ENCODE results near the gene GTF2I.
"Not testable (repeated sequence)": the region's sequence is repeated elsewhere in the genome, so short reads cannot be mapped to it uniquely, and the experiment has no call there.

The GTF2I gene

DNA sequence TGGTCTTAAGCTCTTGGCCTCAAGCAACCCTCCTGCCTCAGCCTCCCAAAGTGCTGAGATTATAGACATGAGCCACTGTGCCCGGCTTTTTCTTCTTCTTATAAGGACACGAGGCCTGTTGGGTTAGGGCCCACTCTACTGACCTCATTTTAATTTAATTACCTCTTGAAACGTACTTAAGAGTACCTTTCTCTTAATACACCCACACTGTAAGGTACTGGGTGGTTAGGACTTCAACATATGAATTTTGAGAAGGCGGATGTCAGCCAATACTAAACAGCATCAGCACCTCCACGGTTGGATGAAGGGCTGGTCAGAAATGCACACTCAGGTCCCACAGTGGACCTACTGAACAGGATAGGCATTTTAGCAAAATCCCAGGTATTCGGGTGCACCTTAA is 124.2 kb downstream of the GTF2I start:
- DNase-seq = not testable (repeated sequence)

DNA sequence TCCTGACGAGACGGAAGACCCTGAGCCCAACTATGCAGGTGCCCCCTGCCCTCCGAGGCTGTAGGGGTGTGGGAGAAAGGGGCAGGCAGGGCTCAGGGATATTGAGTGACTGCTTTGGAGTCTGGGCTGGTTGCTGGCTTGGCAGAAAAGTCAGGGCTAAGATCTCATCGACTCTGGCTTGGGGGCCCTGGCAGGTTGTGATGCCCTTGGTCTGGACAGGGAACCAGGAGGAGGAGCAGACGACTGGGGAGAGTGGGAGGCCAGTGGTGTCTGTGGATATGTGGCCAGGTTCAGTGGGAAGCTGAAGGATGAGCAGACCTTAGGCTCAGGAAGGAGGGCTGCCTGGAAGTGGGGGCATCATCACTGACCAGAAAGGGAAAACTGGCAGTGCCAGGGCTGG is 126.1 kb downstream of the GTF2I start:
- DNase-seq = not testable (repeated sequence)

- peak; percentile 97 for DNase-seq
Measured at GRCh38 chr7:74788369-74789150, 131.0 kb downstream of the GTF2I start.

DNA sequence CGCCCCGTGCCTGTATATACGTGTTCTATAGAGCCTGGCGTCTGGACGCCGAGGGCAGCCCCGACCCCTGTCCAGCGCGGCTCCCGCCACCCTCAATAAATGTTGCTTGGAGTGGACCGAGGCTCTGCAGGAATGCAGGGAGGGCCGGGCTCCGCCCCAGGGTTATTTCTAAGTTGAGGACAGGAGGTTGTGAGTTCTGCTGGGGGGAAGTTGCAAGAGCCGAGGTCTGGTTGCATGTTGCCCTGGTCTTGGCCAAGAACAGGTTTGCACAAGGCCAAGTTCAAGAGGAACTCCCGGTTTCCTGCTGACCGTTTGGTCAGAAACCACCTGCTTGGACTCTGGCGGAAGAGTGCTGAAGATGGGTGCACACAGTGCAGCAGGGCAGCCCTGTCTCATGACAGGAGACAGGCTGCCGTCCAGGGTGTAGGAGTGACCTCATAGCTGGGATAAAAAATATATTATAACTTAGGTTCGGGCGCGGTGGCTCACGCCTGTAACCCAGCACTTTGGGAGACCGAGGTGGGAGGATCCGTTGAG is 131.8 kb downstream of the GTF2I start:
- not testable (repeated sequence) for DNase-seq

DNA sequence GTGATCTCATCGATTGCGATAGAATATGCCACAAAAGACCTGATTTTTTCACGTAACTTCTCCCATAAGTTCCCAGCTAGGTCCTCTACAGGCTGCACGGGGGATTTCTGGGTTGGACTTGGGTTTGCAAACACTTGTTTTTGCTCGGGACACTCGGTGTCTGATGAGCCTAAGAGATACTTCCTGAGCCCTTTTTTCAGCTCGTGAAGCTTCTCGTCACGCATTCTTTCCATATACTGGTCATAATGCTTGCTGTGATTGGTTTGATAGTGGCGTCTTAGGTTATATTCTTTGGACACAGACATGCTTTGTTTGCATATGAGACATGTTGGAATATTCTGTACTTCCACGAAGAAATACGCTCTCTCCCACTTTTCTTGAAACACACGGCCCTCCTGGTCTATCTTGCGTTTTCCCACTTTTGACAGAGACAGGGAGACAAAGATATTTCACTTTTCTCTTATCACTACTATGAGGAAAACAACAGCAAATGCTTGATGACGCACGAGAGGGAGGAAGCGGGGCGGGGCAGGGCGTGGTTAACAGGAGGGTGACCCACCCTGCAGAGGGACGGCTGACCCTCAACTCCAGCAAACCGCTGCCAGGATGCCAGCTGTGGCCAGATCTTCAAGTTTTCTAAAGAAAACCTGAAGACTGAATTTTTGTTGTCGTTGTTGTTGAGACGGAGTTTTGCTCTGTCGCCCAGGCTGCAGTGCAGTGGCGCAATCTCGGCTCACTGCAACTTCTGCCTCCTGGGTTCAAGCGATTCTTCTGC is 140.5 kb downstream of the GTF2I start:
- DNase-seq = not testable (repeated sequence)

DNA sequence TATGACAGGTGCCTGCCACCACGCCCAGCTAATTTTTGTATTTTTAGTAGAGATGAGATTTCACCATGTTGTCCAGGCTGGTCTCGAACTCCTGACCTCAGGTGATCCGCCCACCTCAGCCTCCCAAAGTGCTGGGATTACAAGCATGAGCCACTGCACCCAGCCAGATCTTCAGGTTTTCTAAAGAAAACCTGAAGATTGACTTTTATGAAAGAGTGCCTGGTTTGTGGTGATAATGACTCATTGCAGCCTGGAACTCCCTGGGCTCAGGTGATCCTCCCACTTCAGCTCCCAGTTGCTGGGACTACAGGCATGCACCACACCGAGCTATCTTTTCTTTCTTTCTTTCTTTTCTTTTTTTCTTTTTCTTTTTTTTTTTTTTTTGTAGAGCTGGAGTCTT is 141.1 kb downstream of the GTF2I start:
- DNase-seq = not testable (repeated sequence)

Data from CD4-positive, alpha-beta T cell treated with Interleukin-12 subunit alpha and Interleukin-12 subunit beta, for 1 hour (primary cell).